Endodermal cell (in vitro differentiated cells): ENCODE data around the gene GALNT17. TPM values are rescaled to one million over a fixed set of nuclear protein-coding genes. Genes with fewer than 3 reads are reported as not detected.

Experiments used
- DNase-seq: peaks from one replicate; pipeline ENCODE4 v3.0.0-alpha.2; 2017
- H3K27ac ChIP-seq: 2 replicates; pipeline ENCODE4 v1.5.1; 2013; ENCODE audit warnings: mild to moderate bottlenecking, low read depth, low read length, moderate library complexity
- H3K27me3 ChIP-seq: 2 replicates; pipeline ENCODE4 v1.6.1; 2013; ENCODE audit warnings: mild to moderate bottlenecking, low read length, moderate library complexity; ENCODE audit not compliant: insufficient read depth, control insufficient read depth, poor library complexity, severe bottlenecking
- H3K36me3 ChIP-seq: 2 replicates; pipeline ENCODE4 v1.7.0; 2013; ENCODE audit warnings: mild to moderate bottlenecking, low read length, moderate library complexity; ENCODE audit not compliant: control insufficient read depth, insufficient read depth
- H3K4me1 ChIP-seq: one replicate; pipeline ENCODE4 v1.7.0; 2013; ENCODE audit warnings: low read length; ENCODE audit not compliant: control insufficient read depth, insufficient read depth
- H3K4me3 ChIP-seq: 2 replicates; pipeline ENCODE4 v1.5.1; 2013; ENCODE audit warnings: mild to moderate bottlenecking, low read length, moderate library complexity
- H3K9ac ChIP-seq: 2 replicates; pipeline ENCODE4 v1.6.1; 2013; ENCODE audit warnings: mild to moderate bottlenecking, low read length, moderate library complexity; ENCODE audit not compliant: poor library complexity, severe bottlenecking; ENCODE audit errors: extremely low read depth
- H3K9me3 ChIP-seq: 2 replicates; pipeline ENCODE4 v1.6.1; 2013; ENCODE audit warnings: mild to moderate bottlenecking, low read length, moderate library complexity; ENCODE audit not compliant: control insufficient read depth
- H3K27ac Mint-ChIP-seq: 2 replicates; pipeline ENCODE4 v1.8.0; 2020; ENCODE audit warnings: mixed read lengths
- H3K27me3 Mint-ChIP-seq: 2 replicates; pipeline ENCODE4 v1.8.0; 2021; ENCODE audit warnings: mild to moderate bottlenecking, mixed read lengths; ENCODE audit not compliant: insufficient read depth
- H3K36me3 Mint-ChIP-seq: 2 replicates; pipeline ENCODE4 v1.8.0; 2020; ENCODE audit warnings: low read depth, mixed read lengths
- H3K4me1 Mint-ChIP-seq: 2 replicates; pipeline ENCODE4 v1.8.0; 2020; ENCODE audit warnings: mixed read lengths
- H3K4me3 Mint-ChIP-seq: 2 replicates; pipeline ENCODE4 v1.8.0; 2020; ENCODE audit warnings: mild to moderate bottlenecking, moderate library complexity, mixed read lengths
- H3K9me3 Mint-ChIP-seq: 2 replicates; pipeline ENCODE4 v1.8.0; 2020; ENCODE audit warnings: mild to moderate bottlenecking, mixed read lengths
- CTCF ChIP-seq: fragments of 200-600 bp; sonication (generic); conservative IDR thresholded peaks from 2 replicates; pipeline ENCODE4 v1.5.0; 2021; ENCODE audit warnings: antibody characterized with exemption, mild to moderate bottlenecking
- WGBS, 2 experiments: methylation state at CpG; one replicate each; pipeline versions ENCODE4 v1.1.5 to v1.1.7; 2013; ENCODE audit warnings: missing lambda C conversion rate in 2 of 2, mixed read lengths in 1 of 2; ENCODE audit not compliant: insufficient coverage in 1 of 2, insufficient read length in 1 of 2; 5-methylcytosine and 5-hydroxymethylcytosine counted together
- total RNA-seq, 2 donors: library from RNA; stranded (reverse); fragmentation: NEBNext Ultra II Directional in 1 of 2; extraction: Animal tissue kit (Norgen Biotek cat#: 25700) in 1 of 2; gene quantifications; 2 replicates in 1 of 2; 3 replicates in 1 of 2; pipeline ENCODE4 v1.2.1, GENCODE V29; 2021

GALNT17 gene
- total RNA-seq, 2 donors from 2014 or later, result 60.4 to 61.3 TPM

- H3K27me3 ChIP-seq, result no peaks in the 10 kb centered on the region
- WGBS, 2 experiments, result 92 to 100% methylated on average over 3 to 5 of the region's 5 CpGs
- no peak overlapping the region for H3K27ac ChIP-seq
- H3K27ac Mint-ChIP-seq, result no peak overlapping the region
- peaks cover 52% of the 10 kb centered on the region for H3K4me1 Mint-ChIP-seq
- H3K36me3 Mint-ChIP-seq, result no peaks in the 10 kb centered on the region
- no peaks in the 10 kb centered on the region for H3K27me3 Mint-ChIP-seq
- H3K4me1 ChIP-seq, result peaks cover 9% of the 10 kb centered on the region
- H3K4me3 Mint-ChIP-seq, result no peak overlapping the region
- H3K9me3 ChIP-seq, result no peaks in the 10 kb centered on the region
- peaks cover 2% of the 10 kb centered on the region for H3K9me3 Mint-ChIP-seq
- no peak for DNase-seq
- peaks cover 10% of the 10 kb centered on the region for H3K36me3 ChIP-seq
- no peak for TF ChIP-seq CTCF
- no peak overlapping the region for H3K4me3 ChIP-seq
- no peak overlapping the region for H3K9ac ChIP-seq
Measured at GRCh38 chr7:71327946-71328345, 196.0 kb downstream of the GALNT17 start.

- H3K27ac ChIP-seq, result no peak overlapping the region
- no peak overlapping the region for H3K9ac ChIP-seq
- H3K36me3 ChIP-seq, result peaks cover 10% of the 10 kb centered on the region
- peaks cover 2% of the 10 kb centered on the region for H3K9me3 Mint-ChIP-seq
- H3K27ac Mint-ChIP-seq, result peak overlapping the region; percentile 28
- peaks cover 47% of the 10 kb centered on the region for H3K4me1 Mint-ChIP-seq
- DNase-seq, result no peak
- no peaks in the 10 kb centered on the region for H3K9me3 ChIP-seq
- 93 to 94% methylated on average over 10 of the region's 10 CpGs for WGBS, 2 experiments
- H3K4me3 Mint-ChIP-seq, result no peak overlapping the region
- no peaks in the 10 kb centered on the region for H3K27me3 Mint-ChIP-seq
- H3K4me1 ChIP-seq, result peaks cover 5% of the 10 kb centered on the region
- H3K36me3 Mint-ChIP-seq, result no peaks in the 10 kb centered on the region
- no peak overlapping the region for H3K4me3 ChIP-seq
- no peaks in the 10 kb centered on the region for H3K27me3 ChIP-seq
- TF ChIP-seq CTCF, result no peak
Measured at GRCh38 chr7:71329030-71329660, 197.2 kb downstream of the GALNT17 start.

- H3K9ac ChIP-seq, result no peak overlapping the region
- H3K36me3 ChIP-seq, result peaks cover 20% of the 10 kb centered on the region
- Mint-ChIP-seq H3K27ac (no peak overlapping the region), H3K4me1 (peaks cover 35% of the 10 kb centered on the region), H3K4me3 (no peak overlapping the region), H3K9me3 (peaks cover 8% of the 10 kb centered on the region), H3K36me3 (peaks cover 19% of the 10 kb centered on the region), H3K27me3 (no peaks in the 10 kb centered on the region)
- DNase-seq, result no peak
- no peak overlapping the region for H3K27ac ChIP-seq
- no peak for TF ChIP-seq CTCF
- H3K4me3 ChIP-seq, result no peak overlapping the region
- no peaks in the 10 kb centered on the region for H3K27me3 ChIP-seq
- H3K9me3 ChIP-seq, result peaks cover 16% of the 10 kb centered on the region
- H3K4me1 ChIP-seq, result no peaks in the 10 kb centered on the region
- 89 to 100% methylated on average over 2 to 4 of the region's 4 CpGs for WGBS, 2 experiments
Measured at GRCh38 chr7:71332207-71332606, 200.3 kb downstream of the GALNT17 start.
